ENCODE data around the gene COQ8A.

The COQ8A gene

GRCh38 chr1:227002531-227003049 is 62.5 kb downstream of the COQ8A start:
- Histone ChIP-seq H3K36me3 (no peaks in the 10 kb centered on the region), H3K9me3 (no peaks in the 10 kb centered on the region), H3K27me3 (no peaks in the 10 kb centered on the region), H3K4me3 (ENCODE audit: low read depth in 1 of 2, low read length in 1 of 2) (no peak overlapping the region), H3K27ac (no peak overlapping the region), H3K4me1 (ENCODE audit: control insufficient read depth in 1 of 2, insufficient read depth in 1 of 2, low read depth in 1 of 2, low read length in 1 of 2) (no peaks in the 10 kb centered on the region)
- TF ChIP-seq CTCF (IDR thresholded peaks at IDR 0.05) = no peak

DNA sequence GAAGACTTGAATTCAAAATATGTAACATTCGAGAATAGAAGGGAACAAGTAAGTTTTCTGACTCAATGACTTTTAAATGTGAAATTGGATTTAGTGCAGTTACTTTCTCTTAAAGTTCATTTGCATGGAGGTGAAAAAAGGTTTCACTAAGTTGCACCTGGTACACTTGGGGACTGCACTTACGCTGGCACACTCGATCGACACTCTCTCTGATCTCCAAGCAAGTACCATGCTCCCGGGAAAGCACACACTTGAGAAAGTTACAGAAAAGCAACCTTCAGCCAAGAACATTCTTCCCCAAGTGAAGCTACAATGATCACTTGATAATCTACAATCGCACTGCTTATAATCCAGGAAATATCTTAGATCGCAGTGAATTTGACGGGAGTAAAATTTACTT is 63.1 kb downstream of the COQ8A start:
- Histone ChIP-seq H3K36me3 (no peaks in the 10 kb centered on the region), H3K27ac (no peak overlapping the region), H3K9me3 (no peaks in the 10 kb centered on the region), H3K4me3 (ENCODE audit: low read depth in 1 of 2, low read length in 1 of 2) (no peak overlapping the region), H3K27me3 (no peaks in the 10 kb centered on the region), H3K4me1 (ENCODE audit: control insufficient read depth in 1 of 2, insufficient read depth in 1 of 2, low read depth in 1 of 2, low read length in 1 of 2) (no peaks in the 10 kb centered on the region)
- no peak for TF ChIP-seq CTCF (IDR thresholded peaks at IDR 0.05)

- Histone ChIP-seq H3K27ac (no peak overlapping the region), H3K36me3 (no peaks in the 10 kb centered on the region), H3K4me1 (ENCODE audit: control insufficient read depth in 1 of 2, insufficient read depth in 1 of 2, low read depth in 1 of 2, low read length in 1 of 2) (no peaks in the 10 kb centered on the region), H3K27me3 (no peaks in the 10 kb centered on the region), H3K9me3 (no peaks in the 10 kb centered on the region), H3K4me3 (ENCODE audit: low read depth in 1 of 2, low read length in 1 of 2) (no peak overlapping the region)
- no peak for TF ChIP-seq CTCF (IDR thresholded peaks at IDR 0.05)
These were observed 64.7 kb downstream of the COQ8A start for GRCh38 chr1:227004796-227005195.

DNA sequence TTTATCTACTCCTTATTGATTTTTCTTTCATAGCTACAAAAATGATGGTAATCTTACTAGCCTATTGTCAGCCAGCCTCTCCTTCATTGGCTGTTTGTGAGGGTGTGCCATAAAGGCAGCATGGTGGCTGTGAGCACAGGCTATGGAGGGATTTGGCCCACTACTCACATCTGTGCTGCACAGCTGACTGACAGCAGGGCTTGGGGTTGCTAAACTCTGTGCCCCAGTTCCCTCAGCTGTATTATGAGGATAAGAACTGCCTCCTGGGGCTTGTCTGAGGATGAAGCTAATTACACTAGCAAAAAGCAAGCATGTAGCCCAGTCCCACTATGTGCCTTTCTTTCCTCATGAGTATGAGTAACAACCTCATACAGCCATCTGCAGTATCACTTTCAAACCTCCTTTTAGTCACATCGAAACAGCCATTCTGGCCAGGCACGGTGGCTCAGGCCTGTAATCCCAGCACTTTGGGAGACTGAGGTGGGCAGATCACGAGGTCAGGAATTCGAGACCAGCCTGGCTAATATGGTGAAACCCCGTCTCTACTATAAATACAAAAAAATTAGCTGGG is 66.2 kb downstream of the COQ8A start:
- Histone ChIP-seq H3K36me3 (no peaks in the 10 kb centered on the region), H3K27me3 (no peaks in the 10 kb centered on the region), H3K9me3 (no peaks in the 10 kb centered on the region), H3K4me1 (ENCODE audit: control insufficient read depth in 1 of 2, insufficient read depth in 1 of 2, low read depth in 1 of 2, low read length in 1 of 2) (no peaks in the 10 kb centered on the region), H3K27ac (no peak overlapping the region), H3K4me3 (ENCODE audit: low read depth in 1 of 2, low read length in 1 of 2) (no peak overlapping the region)
- no peak for TF ChIP-seq CTCF (IDR thresholded peaks at IDR 0.05)

DNA sequence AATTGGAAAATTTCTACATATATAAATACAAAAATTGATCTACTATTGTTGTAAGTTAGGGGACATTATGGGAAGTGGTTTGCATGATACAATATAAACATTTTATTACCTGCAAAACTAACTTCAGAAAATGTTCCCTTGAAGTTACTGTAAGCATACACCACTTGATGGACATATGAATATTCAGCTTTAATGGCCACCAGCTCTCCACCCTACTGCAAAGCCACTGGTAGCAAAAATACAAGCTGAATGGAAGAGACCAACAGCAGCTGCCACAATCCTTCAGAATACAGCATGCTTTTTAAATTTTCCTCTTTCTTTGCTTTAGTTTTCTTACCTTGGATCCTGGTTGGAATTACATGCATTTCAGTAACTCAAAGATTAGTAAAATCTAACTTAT is 69.8 kb downstream of the COQ8A start:
- H3K4me1 ChIP-seq (ENCODE audit: control insufficient read depth in 1 of 2, insufficient read depth in 1 of 2, low read depth in 1 of 2, low read length in 1 of 2) = no peaks in the 10 kb centered on the region
- no peaks in the 10 kb centered on the region for H3K27me3 ChIP-seq
- TF ChIP-seq CTCF (IDR thresholded peaks at IDR 0.05) = no peak
- H3K4me3 ChIP-seq (ENCODE audit: low read depth in 1 of 2, low read length in 1 of 2) = no peak overlapping the region
- H3K9me3 ChIP-seq = no peaks in the 10 kb centered on the region
- H3K27ac ChIP-seq = no peak overlapping the region
- H3K36me3 ChIP-seq = no peaks in the 10 kb centered on the region
